Activated CD8-positive, alpha-beta memory T cell treated with anti-CD3 and anti-CD28 coated beads, Interleukin-2, amount 50 U/mL, for 24 hours (primary cell): ENCODE data around the gene CNNM3.

Experiments used
- DNase-seq: peaks from one replicate; pipeline ENCODE4 v3.0.0-alpha.2; 2020; ENCODE audit errors: extremely low read depth

CNNM3 gene

GRCh38 chr2:96878171-96878570, 62.1 kb downstream of the CNNM3 start:
- no peak for DNase-seq

- DNase-seq = no peak
These were observed 62.9 kb downstream of the CNNM3 start for GRCh38 chr2:96878796-96879544.

- no peak for DNase-seq
These were observed 63.5 kb downstream of the CNNM3 start for GRCh38 chr2:96879545-96880040.

- DNase-seq = no peak
These were observed 64.8 kb downstream of the CNNM3 start for GRCh38 chr2:96880891-96881273.

GRCh38 chr2:96881349-96882195, 65.5 kb downstream of the CNNM3 start:
- DNase-seq = no peak

- no peak for DNase-seq
These were observed 66.2 kb downstream of the CNNM3 start for GRCh38 chr2:96882230-96882629.

GRCh38 chr2:96882906-96883305, 66.8 kb downstream of the CNNM3 start:
- no peak for DNase-seq

GRCh38 chr2:96883306-96883705, 67.2 kb downstream of the CNNM3 start:
- DNase-seq = no peak
